ENCODE data around the gene KIF1C. TPM values are rescaled to one million over a fixed set of nuclear protein-coding genes. Genes with fewer than 3 reads are reported as not detected.
"Not testable (repeated sequence)": the region's sequence is repeated elsewhere in the genome, so short reads cannot be mapped to it uniquely, and the experiment has no call there.

KIF1C gene
- total RNA-seq, 2 donors from 2014 or later: 108 to 133 TPM

DNA sequence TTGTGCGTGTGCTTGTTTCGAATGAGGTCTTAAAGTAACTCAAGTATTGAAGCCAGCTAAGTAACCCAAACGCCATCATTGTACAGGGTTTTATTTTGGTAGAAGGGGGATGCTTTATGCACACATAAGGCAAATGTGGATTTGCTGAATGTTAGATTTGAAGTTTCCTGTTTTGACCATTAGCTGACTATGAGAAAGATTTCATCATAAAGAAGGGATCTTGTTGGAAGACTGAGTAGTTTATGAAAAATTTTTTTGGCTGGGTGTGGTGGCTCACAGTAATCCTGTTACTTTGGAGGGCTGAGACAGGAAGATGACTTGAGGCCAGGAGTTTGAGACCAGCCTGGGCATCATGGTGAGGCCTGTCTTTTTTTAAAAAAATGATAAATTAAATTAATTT is 70.5 kb downstream of the KIF1C start:
- 95 to 100% methylated on average over 3 of the region's 3 CpGs for WGBS, 2 experiments (ENCODE audit: insufficient coverage in 1 of 2, insufficient read length in 1 of 2)
- TF ChIP-seq, protein P1, sequence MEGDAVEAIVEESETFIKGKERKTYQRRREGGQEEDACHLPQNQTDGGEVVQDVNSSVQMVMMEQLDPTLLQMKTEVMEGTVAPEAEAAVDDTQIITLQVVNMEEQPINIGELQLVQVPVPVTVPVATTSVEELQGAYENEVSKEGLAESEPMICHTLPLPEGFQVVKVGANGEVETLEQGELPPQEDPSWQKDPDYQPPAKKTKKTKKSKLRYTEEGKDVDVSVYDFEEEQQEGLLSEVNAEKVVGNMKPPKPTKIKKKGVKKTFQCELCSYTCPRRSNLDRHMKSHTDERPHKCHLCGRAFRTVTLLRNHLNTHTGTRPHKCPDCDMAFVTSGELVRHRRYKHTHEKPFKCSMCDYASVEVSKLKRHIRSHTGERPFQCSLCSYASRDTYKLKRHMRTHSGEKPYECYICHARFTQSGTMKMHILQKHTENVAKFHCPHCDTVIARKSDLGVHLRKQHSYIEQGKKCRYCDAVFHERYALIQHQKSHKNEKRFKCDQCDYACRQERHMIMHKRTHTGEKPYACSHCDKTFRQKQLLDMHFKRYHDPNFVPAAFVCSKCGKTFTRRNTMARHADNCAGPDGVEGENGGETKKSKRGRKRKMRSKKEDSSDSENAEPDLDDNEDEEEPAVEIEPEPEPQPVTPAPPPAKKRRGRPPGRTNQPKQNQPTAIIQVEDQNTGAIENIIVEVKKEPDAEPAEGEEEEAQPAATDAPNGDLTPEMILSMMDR (conservative IDR thresholded peaks at IDR 0.05): no peak
- H3K4me3 Mint-ChIP-seq: no peak overlapping the region
- H3K36me3 Mint-ChIP-seq (ENCODE audit: low read depth): no peaks in the 10 kb centered on the region
- Histone ChIP-seq H3K4me3 (ENCODE audit: low read length) (no peak overlapping the region), H3K9me3 (ENCODE audit: control insufficient read depth, low read length) (no peaks in the 10 kb centered on the region), H3K27ac (ENCODE audit: low read depth, low read length) (no peak overlapping the region), H3K27me3 (ENCODE audit: control insufficient read depth, insufficient read depth, low read length, poor library complexity, severe bottlenecking) (no peaks in the 10 kb centered on the region), H3K9ac (ENCODE audit: extremely low read depth, low read length, poor library complexity, severe bottlenecking) (no peak overlapping the region), H3K4me1 (ENCODE audit: control insufficient read depth, insufficient read depth, low read length) (no peaks in the 10 kb centered on the region), H3K36me3 (ENCODE audit: control insufficient read depth, insufficient read depth, low read length) (no peaks in the 10 kb centered on the region)
- H3K9me3 Mint-ChIP-seq: no peaks in the 10 kb centered on the region
- no peak overlapping the region for H3K27ac Mint-ChIP-seq
- H3K4me1 Mint-ChIP-seq: no peaks in the 10 kb centered on the region
- peaks cover 27% of the 10 kb centered on the region for H3K27me3 Mint-ChIP-seq (ENCODE audit: insufficient read depth)
- no peak for DNase-seq

DNA sequence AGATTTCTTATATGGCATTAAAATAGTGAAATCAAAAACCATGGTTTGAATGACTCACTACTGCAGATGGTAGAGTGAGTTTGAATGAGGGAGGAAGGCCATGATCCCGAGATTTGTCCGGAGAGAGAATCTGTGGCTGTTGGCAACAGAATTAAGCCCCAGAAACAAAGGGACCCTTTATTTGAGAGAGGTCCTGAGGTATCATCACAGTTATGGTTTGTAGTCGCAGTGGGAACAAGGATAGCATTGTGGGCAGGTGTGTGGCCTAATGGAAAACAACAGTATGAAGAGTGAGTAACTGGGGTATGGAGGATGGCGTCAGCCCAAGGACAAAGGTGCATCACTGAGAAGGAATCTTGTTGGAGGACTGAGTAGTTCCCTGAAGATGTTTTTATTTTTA is 72.0 kb downstream of the KIF1C start:
- no peaks in the 10 kb centered on the region for H3K9me3 ChIP-seq (ENCODE audit: control insufficient read depth, low read length)
- no peak overlapping the region for H3K4me3 ChIP-seq (ENCODE audit: low read length)
- Mint-ChIP-seq H3K27ac (no peak overlapping the region), H3K4me3 (no peak overlapping the region), H3K9me3 (no peaks in the 10 kb centered on the region), H3K36me3 (ENCODE audit: low read depth) (no peaks in the 10 kb centered on the region), H3K4me1 (peaks cover 3% of the 10 kb centered on the region), H3K27me3 (ENCODE audit: insufficient read depth) (peaks cover 25% of the 10 kb centered on the region)
- no peak overlapping the region for H3K27ac ChIP-seq (ENCODE audit: low read depth, low read length)
- no peak overlapping the region for H3K9ac ChIP-seq (ENCODE audit: extremely low read depth, low read length, poor library complexity, severe bottlenecking)
- no peaks in the 10 kb centered on the region for H3K4me1 ChIP-seq (ENCODE audit: control insufficient read depth, insufficient read depth, low read length)
- WGBS, 2 experiments (ENCODE audit: insufficient coverage in 1 of 2, insufficient read length in 1 of 2): 93 to 100% methylated on average over 3 to 4 of the region's 4 CpGs
- no peaks in the 10 kb centered on the region for H3K27me3 ChIP-seq (ENCODE audit: control insufficient read depth, insufficient read depth, low read length, poor library complexity, severe bottlenecking)
- no peak for DNase-seq
- TF ChIP-seq, protein P1 (conservative IDR thresholded peaks at IDR 0.05): no peak
- no peaks in the 10 kb centered on the region for H3K36me3 ChIP-seq (ENCODE audit: control insufficient read depth, insufficient read depth, low read length)

DNA sequence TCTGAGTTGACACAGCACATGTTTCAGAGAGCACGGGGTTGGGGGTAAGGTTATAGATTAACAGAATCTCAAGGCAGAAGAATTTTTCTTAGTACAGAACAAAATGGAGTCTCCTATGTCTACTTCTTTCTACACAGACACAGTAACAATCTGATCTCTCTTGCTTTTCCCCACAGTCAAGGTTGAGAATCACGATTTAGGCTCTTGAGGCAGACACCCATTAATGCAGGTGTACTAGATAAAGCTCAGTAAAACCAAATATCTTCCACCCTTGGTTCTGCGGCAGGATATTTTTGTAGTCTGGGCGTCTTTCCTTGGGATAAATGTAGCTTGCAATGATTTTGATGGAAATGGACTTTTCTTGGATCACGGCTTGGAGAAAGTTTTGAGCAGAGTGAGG is 77.7 kb downstream of the KIF1C start:
- H3K4me1 Mint-ChIP-seq; H3K9ac ChIP-seq (ENCODE audit: extremely low read depth, low read length, poor library complexity, severe bottlenecking); H3K36me3 ChIP-seq (ENCODE audit: control insufficient read depth, insufficient read depth, low read length); DNase-seq; H3K4me3 ChIP-seq (ENCODE audit: low read length); H3K4me1 ChIP-seq (ENCODE audit: control insufficient read depth, insufficient read depth, low read length); H3K9me3 ChIP-seq (ENCODE audit: control insufficient read depth, low read length); H3K27me3 ChIP-seq (ENCODE audit: control insufficient read depth, insufficient read depth, low read length, poor library complexity, severe bottlenecking); H3K36me3 Mint-ChIP-seq (ENCODE audit: low read depth); H3K4me3 Mint-ChIP-seq; H3K27ac ChIP-seq (ENCODE audit: low read depth, low read length): not testable (repeated sequence)
- peaks cover 45% of the 10 kb centered on the region for H3K27me3 Mint-ChIP-seq (ENCODE audit: insufficient read depth)
- peaks cover 28% of the 10 kb centered on the region for H3K9me3 Mint-ChIP-seq
- WGBS, 2 experiments (ENCODE audit: insufficient coverage in 1 of 2, insufficient read length in 1 of 2): 96 to 100% methylated on average over 1 to 4 of the region's 5 CpGs
- peak overlapping the region; percentile 3 for H3K27ac Mint-ChIP-seq

DNA sequence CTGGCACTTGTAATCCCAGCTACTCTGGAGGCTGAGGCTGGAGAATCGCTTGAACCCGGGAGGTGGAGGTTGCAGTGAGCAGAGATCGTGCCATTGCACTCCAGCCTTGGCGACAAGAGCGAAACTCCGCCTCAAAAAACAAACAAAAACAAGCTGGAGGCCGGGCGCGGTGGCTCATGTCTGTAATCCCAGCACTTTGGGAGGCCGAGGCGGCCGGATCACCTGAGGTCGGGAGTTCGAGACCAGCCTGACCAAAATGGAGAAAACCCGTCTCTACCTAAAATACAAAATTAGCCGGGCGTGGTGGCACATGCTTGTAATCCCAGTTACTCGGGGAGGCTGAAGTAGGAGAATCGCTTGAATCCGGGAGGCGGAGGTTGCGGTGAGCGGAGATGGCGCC is 79.5 kb downstream of the KIF1C start:
- not testable (repeated sequence) for H3K4me3 ChIP-seq (ENCODE audit: low read length)
- WGBS, 2 experiments (ENCODE audit: insufficient coverage in 1 of 2, insufficient read length in 1 of 2): 97 to 98% methylated on average over 20 to 24 of the region's 24 CpGs

More for the DNA sequence above, 79.5 kb downstream of the KIF1C start:
- not testable (repeated sequence) for H3K27me3 ChIP-seq (ENCODE audit: control insufficient read depth, insufficient read depth, low read length, poor library complexity, severe bottlenecking); H3K27ac ChIP-seq (ENCODE audit: low read depth, low read length); H3K4me1 ChIP-seq (ENCODE audit: control insufficient read depth, insufficient read depth, low read length); H3K27ac Mint-ChIP-seq; H3K36me3 ChIP-seq (ENCODE audit: control insufficient read depth, insufficient read depth, low read length); H3K4me3 Mint-ChIP-seq; H3K4me1 Mint-ChIP-seq; DNase-seq; H3K9ac ChIP-seq (ENCODE audit: extremely low read depth, low read length, poor library complexity, severe bottlenecking); H3K9me3 ChIP-seq (ENCODE audit: control insufficient read depth, low read length); H3K36me3 Mint-ChIP-seq (ENCODE audit: low read depth)
- peaks cover 28% of the 10 kb centered on the region for H3K9me3 Mint-ChIP-seq
- peaks cover 38% of the 10 kb centered on the region for H3K27me3 Mint-ChIP-seq (ENCODE audit: insufficient read depth)

Data from endodermal cell (in vitro differentiated cells).